Measurements from ENCODE around the gene NTF3. TPM values are rescaled to one million over a fixed set of nuclear protein-coding genes. Genes with fewer than 3 reads are reported as not detected.
"Not testable (repeated sequence)": the region's sequence is repeated elsewhere in the genome, so short reads cannot be mapped to it uniquely, and the experiment has no call there.

Gene NTF3
- polyA plus RNA-seq, 4 donors, result 3.5 to 6.4 (median 5.6) TPM

DNA sequence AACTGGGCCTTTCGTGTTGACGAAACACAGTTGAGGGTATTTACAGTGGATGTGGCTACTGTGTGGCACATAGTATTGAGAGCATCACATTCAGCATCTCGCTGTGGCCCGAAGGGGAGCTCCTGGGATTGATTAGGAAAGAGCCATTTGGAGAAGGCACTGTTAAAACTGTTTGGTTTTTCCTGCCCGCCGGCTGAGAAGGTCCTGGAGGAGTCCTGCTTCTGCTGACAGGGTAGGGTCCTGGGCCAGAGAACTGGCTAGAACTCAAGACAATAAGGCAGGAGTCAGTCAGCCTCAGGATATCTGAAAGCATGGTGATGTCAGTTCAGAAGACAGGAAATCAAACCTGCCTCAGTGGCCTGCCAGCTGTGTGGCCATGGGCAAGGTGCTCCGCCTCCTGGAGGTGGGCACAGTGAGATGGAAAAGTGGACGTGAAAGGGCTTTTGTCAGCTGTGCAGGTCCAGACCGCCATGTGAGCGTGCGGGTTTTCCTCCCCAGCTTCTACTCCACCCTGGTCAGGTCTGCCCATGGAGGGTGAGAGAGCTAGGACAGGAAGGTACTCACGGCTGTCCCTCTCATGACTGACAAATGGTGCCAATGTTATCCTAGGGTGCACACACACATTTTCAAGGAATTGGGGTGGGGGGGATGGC lies 92.3 kb downstream of the NTF3 start:
- no peak for DNase-seq (ENCODE audit: low read depth in 4 of 4, low spot score in 2 of 4)

GRCh38 chr12:5524769-5525436 lies 93.0 kb downstream of the NTF3 start:
- DNase-seq (ENCODE audit: low read depth in 4 of 4, low spot score in 2 of 4), result no peak

GRCh38 chr12:5525783-5526367 lies 94.0 kb downstream of the NTF3 start:
- no peak for DNase-seq (ENCODE audit: low read depth in 4 of 4, low spot score in 2 of 4)

- no peak for DNase-seq (ENCODE audit: low read depth in 4 of 4, low spot score in 2 of 4)
These were observed 101.5 kb downstream of the NTF3 start for GRCh38 chr12:5533368-5533767.

GRCh38 chr12:5534426-5535199 lies 102.7 kb downstream of the NTF3 start:
- no peak for DNase-seq (ENCODE audit: low read depth in 4 of 4, low spot score in 2 of 4)

- DNase-seq (ENCODE audit: low read depth in 4 of 4, low spot score in 2 of 4), result no peak
These were observed 103.6 kb downstream of the NTF3 start for GRCh38 chr12:5535541-5535940.

- not testable (repeated sequence) for DNase-seq (ENCODE audit: low read depth in 4 of 4, low spot score in 2 of 4)
These were observed 105.2 kb downstream of the NTF3 start for GRCh38 chr12:5537026-5537615.

DNA sequence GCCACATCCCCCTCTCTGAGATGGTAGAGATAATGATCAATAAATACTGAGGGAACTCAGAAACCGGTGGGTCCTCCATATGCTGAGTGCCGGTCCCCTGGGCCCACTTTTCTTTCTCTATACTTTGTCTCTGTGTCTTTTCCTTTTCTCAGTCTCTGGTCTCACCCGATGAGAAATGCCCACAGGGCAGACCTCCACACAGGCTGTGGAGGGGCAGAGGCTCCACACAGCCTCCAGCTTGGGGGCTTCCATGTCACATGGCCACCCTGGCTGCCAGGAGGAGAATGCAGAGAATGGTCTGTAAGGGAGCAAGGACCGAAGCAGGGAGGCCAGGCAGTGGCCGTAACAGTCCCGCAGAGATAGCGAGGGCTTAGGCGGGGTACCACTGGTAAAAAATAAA lies 105.9 kb downstream of the NTF3 start:
- no peak for DNase-seq (ENCODE audit: low read depth in 4 of 4, low spot score in 2 of 4)

All from left renal cortex interstitium (tissue), 4 donors.